ENCODE data around the gene CCNL2.
A peak's percentile ranks its signal among the peaks of the same experiment; 100 is the strongest.
"Not testable (repeated sequence)": the region's sequence is repeated elsewhere in the genome, so short reads cannot be mapped to it uniquely, and the experiment has no call there.

Gene CCNL2

DNA sequence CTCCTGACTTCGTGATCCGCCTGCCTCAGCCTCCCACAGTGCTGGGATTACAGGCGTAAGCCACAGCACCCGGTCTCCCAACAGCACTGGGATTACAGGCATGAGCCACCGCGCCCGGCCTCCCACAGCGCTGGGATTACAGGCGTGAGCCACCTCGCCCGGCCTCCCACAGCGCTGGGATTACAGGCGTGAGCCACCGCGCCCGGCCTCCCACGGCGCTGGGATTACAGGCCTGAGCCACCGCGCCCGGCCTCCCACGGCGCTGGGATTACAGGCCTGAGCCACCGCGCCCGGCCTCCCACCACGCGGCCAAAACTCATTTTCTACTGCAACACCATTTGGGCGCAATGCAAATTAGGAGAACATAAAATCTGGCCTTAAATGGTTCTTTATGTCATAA, 13.8 kb downstream of the CCNL2 start:
- H3K4me3 Mint-ChIP-seq; H3K27me3 Mint-ChIP-seq; H3K27ac Mint-ChIP-seq; H3K9me3 Mint-ChIP-seq (ENCODE audit: low read depth); H3K36me3 Mint-ChIP-seq; H3K4me1 Mint-ChIP-seq (ENCODE audit: low read depth): not testable (repeated sequence)

GRCh38 chr1:1381294-1381693, 17.8 kb downstream of the CCNL2 start:
- no peak overlapping the region for H3K27ac Mint-ChIP-seq
- peaks cover 2% of the 10 kb centered on the region for H3K4me1 Mint-ChIP-seq (ENCODE audit: low read depth)
- H3K27me3 Mint-ChIP-seq, result no peaks in the 10 kb centered on the region
- H3K36me3 Mint-ChIP-seq, result no peaks in the 10 kb centered on the region
- no peak overlapping the region for H3K4me3 Mint-ChIP-seq
- no peaks in the 10 kb centered on the region for H3K9me3 Mint-ChIP-seq (ENCODE audit: low read depth)

DNA sequence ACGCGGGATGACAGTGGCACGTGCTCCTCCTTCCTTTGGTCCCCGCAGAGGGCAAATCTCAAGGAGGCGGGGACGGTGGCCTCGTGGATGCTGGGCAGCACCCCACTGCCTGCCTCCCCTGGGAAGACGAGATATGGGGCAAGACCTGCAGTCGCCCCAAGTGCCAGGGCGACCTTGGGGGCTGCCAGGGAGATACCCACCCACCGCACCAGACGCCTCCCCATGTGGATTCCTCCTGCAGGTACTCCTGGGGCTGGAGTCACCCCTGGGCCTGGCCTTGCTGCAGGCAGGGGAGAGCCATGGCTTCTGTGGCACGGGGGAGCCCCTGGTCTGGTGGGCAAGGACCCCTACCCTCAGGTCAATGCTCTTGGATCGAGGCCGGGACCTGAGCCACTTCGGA, 18.3 kb downstream of the CCNL2 start:
- Mint-ChIP-seq H3K27ac (no peak overlapping the region), H3K4me3 (no peak overlapping the region), H3K36me3 (no peaks in the 10 kb centered on the region), H3K4me1 (ENCODE audit: low read depth) (peaks cover 2% of the 10 kb centered on the region), H3K9me3 (ENCODE audit: low read depth) (no peaks in the 10 kb centered on the region), H3K27me3 (no peaks in the 10 kb centered on the region)

DNA sequence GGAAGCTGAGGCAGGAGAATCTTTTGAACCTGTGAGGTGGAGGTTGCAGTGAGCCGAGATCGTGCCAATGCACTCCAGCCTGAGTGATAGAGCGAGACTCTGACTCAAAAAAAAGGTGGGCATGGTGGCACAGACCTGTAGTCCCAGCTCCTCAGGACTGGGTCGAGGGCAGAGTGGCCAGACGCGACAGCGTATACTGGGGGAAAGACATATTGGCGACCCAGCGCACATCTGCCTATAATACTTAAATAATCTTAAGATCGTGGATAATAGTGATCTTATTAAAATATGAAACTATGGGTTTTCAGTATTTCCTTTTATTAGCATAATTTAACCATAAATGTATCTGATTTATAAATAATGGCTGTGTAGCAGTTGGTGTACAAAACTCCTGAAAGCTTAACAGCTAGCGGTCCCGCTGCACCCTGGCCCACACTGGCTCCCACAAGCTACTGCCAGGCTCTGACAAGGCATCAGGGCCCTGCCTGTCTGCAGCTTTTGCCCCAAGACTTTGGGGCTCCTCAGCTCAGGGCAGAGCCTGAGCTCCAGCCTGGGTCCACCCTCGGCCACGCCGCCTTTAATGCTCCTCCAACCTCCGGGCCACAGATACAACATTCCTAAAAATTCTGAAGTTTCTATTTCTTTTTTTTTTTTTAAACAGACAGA, 21.5 kb downstream of the CCNL2 start:
- Mint-ChIP-seq H3K4me3 (no peak overlapping the region), H3K4me1 (ENCODE audit: low read depth) (peaks cover 7% of the 10 kb centered on the region), H3K36me3 (no peaks in the 10 kb centered on the region), H3K9me3 (ENCODE audit: low read depth) (no peaks in the 10 kb centered on the region), H3K27me3 (no peaks in the 10 kb centered on the region), H3K27ac (no peak overlapping the region)

- Mint-ChIP-seq H3K27ac (peak overlapping the region; percentile 28), H3K4me3 (peak overlapping the region; percentile 91)
Measured at GRCh38 chr1:1376551-1377226, 22.4 kb downstream of the CCNL2 start.

DNA sequence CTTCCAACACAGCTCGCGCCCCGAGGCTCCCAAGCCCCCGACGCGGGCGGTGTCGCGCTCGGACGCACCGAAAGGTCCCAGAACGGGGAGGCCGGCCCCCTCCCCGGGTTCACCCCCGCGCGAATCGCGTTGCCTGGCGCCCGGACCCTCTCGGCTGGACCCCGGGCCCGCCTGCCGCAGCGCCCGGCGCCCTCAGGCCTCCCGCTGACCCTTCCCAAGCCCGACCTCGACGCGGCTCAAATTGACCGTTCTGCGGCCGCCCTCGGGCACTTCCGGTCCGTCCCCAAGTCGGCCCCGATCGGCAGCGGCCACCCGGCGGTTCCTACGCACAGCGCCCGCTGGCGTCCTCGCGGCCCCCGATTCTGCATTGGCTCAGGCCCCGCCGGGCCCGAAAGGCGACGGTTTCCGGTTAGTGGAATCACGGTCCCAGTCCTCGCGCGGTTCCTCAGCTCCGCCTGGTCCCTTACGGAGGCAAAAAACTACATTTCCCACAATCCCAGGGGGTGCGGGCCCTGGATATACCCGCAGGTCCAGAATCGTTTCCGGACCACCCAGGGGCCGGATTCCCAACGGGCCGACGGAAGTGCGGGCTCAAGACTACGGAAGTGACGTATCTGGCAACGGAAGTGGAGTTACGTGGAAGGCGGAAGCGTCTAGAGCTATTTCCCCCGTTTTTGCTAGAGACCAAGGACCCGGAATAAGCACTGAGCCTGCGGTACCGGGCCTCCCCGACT, 24.0 kb downstream of the CCNL2 start, which contains the start of gene AURKAIP1:
AURKAIP1 (minus strand) TSS at position 279 of the 734 bp plus-strand sequence. CDS start 451 bp downstream, outside the sequence.
- peak within 1 kb of the TSS; percentile 93 for H3K27ac Mint-ChIP-seq
- no peaks in the 10 kb centered on the region for H3K9me3 Mint-ChIP-seq (ENCODE audit: low read depth)
- peak within 1 kb of the TSS; percentile 91 for H3K4me3 Mint-ChIP-seq
- H3K27me3 Mint-ChIP-seq, result no peaks in the 10 kb centered on the region
- H3K4me1 Mint-ChIP-seq (ENCODE audit: low read depth), result peaks cover 14% of the 10 kb centered on the region
- H3K36me3 Mint-ChIP-seq, result no peaks in the 10 kb centered on the region

More at GRCh38 chr1:1376551-1377226, 22.4 kb downstream of the CCNL2 start:
- no peaks in the 10 kb centered on the region for H3K27me3 Mint-ChIP-seq
- no peaks in the 10 kb centered on the region for H3K36me3 Mint-ChIP-seq
- H3K4me1 Mint-ChIP-seq (ENCODE audit: low read depth), result peaks cover 8% of the 10 kb centered on the region
- no peaks in the 10 kb centered on the region for H3K9me3 Mint-ChIP-seq (ENCODE audit: low read depth)

DNA sequence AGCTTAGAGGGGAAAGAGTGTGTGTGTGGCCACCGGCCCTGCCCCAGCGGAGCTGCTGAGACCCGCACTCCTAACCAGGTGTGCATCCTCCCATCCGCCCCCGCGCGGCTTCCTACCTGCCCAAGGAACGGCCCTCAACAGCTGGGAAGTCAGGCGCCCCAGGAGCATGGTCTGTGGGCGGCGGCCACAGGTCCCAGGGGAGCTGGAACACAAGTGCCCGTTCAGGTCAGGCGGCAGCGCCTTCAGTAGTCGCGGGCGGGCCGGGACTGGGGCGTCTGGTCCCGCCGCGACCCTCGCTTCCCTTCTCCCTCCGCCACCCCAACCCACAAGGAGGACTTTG, 24.6 kb downstream of the CCNL2 start:
- Mint-ChIP-seq H3K27me3 (no peaks in the 10 kb centered on the region), H3K36me3 (no peaks in the 10 kb centered on the region), H3K9me3 (ENCODE audit: low read depth) (no peaks in the 10 kb centered on the region), H3K4me1 (ENCODE audit: low read depth) (peaks cover 15% of the 10 kb centered on the region), H3K4me3 (peak overlapping the region; percentile 91), H3K27ac (peak overlapping the region; percentile 28)

DNA sequence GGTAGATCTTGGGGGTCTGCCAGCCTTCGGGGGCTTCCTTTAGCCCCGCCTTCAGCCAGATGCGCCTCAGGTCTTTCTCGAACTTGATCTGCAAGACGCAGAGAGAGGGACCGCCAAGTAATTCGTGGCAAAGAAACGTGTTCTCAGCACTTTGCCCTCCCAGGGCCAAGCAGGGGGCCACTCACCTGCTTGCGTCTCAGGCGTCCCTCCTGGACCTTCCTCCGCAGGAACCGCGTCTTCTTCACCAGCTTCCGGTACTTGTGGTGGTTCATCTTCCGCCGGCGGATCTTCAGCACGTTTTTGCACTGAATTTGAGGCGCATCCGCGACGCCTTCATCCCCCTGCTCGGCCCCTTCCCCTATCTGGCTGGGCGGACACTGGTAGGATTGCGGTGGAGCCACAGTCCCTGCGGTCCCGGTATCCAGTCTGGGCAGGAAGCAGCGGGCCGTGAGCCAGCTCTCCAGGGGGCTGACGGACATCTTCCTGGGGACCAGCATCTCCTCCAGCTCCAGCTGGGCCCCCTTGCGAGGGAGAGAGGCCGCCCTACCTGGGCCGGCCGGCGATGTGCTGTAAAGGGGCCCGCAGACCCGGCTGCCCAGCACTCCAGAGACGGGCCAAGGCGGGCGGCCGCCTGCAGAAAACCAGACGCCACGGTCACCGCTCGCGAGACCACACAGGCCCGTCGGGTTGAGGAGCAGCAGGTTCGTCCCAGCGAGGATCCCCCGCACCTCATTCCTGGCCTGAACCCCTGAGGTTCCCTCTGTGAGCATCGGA, 25.1 kb downstream of the CCNL2 start:
- Mint-ChIP-seq H3K4me1 (ENCODE audit: low read depth) (peaks cover 15% of the 10 kb centered on the region), H3K9me3 (ENCODE audit: low read depth) (no peaks in the 10 kb centered on the region), H3K4me3 (peak overlapping the region; percentile 91), H3K27me3 (no peaks in the 10 kb centered on the region), H3K27ac (peak overlapping the region; percentile 46), H3K36me3 (no peaks in the 10 kb centered on the region)

DNA sequence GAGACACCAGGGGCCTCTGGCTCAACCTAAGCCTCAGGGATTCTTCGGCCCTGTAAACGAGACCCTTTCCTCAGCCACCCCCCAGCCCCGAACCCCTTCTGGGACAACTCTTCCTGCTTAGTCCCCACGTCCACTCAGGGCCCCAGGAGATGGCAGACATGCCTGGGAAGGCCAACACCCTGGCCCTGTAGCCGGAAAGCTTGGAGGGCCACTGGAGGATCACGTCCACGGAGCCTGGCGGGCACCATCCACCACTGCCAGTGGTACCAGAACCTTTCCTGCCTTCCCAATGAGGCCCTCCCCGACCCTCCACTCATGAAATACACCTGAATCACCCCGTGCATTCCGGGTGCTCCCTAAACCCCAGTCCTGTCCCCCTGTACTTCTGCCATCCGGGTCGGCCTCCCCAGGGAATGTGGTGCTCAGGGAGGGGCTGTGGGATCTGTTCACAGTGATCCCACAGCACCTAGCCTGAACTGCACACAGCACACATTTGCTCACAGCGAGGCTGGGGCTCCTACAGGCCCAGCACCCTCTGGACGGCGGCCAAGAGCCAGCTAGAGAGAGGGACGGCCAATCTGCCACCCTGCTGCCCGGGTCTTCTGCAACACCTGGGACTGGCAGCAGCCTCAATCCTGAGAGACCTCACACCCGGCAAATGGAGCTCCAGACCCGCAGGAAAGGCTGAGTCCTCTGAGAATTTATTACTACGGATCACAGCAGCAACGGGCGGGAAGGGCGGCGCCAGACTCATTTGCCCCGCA, 25.9 kb downstream of the CCNL2 start:
- H3K9me3 Mint-ChIP-seq (ENCODE audit: low read depth), result no peaks in the 10 kb centered on the region
- H3K27me3 Mint-ChIP-seq, result no peaks in the 10 kb centered on the region
- H3K27ac Mint-ChIP-seq, result no peak overlapping the region
- H3K36me3 Mint-ChIP-seq, result no peaks in the 10 kb centered on the region
- H3K4me3 Mint-ChIP-seq, result peak overlapping the region; percentile 91
- peaks cover 15% of the 10 kb centered on the region for H3K4me1 Mint-ChIP-seq (ENCODE audit: low read depth)

DNA sequence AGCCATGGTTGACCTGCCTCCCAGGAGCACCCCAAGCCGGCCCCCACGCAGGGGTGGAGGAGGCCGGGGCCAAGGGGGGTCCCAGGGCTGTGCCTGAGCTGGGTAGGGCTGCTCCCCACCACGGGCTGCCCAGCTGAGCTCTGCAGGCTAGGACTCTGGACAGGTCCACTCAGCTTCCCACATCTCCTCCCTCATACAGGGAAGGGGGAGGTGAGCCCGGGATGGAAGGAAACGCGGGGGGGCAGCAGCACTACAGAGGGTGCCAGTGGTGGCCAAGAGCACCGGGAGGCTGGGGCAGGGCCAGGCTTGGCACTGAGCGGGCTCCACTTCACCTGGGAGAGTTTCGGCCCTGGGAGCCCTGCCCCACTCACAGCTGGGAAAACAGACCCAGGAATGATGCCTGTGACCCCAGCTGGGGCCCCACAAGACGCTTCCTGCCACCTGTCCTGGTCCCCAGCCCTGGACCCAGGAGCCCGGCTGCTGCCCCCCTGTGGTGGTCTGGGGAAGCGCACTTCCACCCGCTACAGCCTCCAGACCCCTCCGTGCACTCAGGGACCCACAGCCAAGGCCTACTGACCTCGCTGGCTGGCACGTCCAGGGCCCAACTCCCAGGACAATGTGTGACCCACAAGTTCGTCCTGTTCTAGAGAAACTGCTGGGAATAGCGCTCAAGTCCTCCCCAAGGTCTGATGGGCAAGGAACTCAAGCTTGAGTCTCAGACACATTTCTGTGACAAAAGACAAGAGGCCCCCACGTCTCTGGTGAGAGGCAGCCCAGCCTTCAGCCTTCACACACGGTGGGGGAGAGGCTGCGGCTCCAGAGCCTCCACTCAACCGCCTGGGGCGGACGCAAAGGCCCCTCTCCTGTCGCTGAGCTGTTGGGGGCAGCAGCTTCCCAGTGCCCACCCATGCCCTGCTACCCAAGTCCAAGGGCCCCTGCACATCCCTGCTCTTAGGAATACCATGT, 27.1 kb downstream of the CCNL2 start:
- Mint-ChIP-seq H3K36me3 (no peaks in the 10 kb centered on the region), H3K4me1 (ENCODE audit: low read depth) (peaks cover 15% of the 10 kb centered on the region), H3K27ac (no peak overlapping the region), H3K9me3 (ENCODE audit: low read depth) (no peaks in the 10 kb centered on the region), H3K27me3 (no peaks in the 10 kb centered on the region), H3K4me3 (peak overlapping the region; percentile 54)

DNA sequence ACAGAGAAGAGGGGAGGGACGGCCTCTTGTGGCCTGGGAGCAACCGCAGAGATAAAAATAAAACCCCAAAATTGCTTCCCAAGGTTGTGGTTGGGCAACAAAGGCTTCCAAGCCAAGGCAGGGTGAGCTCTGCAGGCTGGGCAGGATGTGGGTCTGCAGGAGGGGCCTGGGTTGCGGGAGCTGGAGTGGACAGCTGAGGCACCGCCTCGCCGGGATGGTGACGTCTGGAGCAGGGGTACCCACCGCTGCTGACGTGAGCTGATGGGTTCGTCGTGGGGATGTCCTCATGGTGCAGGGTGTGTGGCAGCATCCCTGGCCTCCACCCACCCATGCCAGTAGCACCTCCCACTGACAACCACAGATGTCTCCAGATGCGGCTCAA, 27.8 kb downstream of the CCNL2 start:
- Mint-ChIP-seq H3K27me3 (no peaks in the 10 kb centered on the region), H3K4me1 (ENCODE audit: low read depth) (peaks cover 15% of the 10 kb centered on the region), H3K9me3 (ENCODE audit: low read depth) (no peaks in the 10 kb centered on the region), H3K4me3 (no peak overlapping the region), H3K27ac (no peak overlapping the region), H3K36me3 (no peaks in the 10 kb centered on the region)

DNA sequence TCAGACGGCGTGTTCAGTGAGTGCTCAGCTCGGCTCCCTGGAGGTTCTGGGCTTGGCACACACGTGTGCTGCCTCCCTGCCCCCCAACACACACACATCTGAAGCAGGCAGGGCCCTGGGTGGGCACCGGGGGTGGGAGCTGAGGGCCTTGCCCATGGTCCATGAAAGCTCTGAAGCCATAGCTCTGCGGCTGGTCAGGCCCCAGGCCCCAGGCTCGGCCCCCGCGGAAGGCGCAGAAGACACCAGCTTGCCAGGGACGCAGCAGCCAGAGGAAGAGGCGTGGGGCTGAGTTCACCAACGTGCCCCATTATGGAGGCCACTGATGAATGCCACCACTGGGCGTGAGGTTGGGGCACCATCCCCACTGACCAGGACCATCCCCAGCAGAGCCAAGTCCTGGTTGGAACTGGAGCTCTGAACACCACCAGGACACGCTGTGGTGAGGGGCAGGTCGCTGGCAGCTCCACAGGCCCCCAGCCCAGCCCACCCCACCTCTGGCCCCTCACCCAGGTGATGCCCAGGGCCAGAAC, 28.3 kb downstream of the CCNL2 start:
- no peak overlapping the region for H3K4me3 Mint-ChIP-seq

DNA sequence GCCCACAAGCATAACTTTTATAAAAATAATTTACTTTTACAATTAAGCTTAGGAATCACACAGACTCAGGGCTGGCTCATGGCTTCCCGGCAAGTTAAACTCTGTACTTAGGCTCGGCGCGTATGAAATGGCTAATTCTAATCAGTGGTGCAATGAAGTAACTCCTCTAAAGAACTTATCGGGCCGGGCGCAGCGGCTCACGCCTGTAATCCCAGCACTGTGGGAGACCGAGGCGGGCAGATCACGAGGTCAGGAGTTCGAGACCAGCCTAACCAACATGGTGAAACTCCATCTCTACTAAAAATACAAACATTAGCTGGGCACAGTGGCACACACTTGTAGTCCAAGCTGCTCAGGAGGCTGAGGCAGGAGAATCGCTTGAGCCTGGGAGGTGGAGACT, 29.0 kb downstream of the CCNL2 start:
- H3K36me3 Mint-ChIP-seq; H3K27ac Mint-ChIP-seq; H3K4me3 Mint-ChIP-seq; H3K9me3 Mint-ChIP-seq (ENCODE audit: low read depth); H3K27me3 Mint-ChIP-seq: not testable (repeated sequence)
- H3K4me1 Mint-ChIP-seq (ENCODE audit: low read depth), result peaks cover 13% of the 10 kb centered on the region

More for the DNA sequence above, 28.3 kb downstream of the CCNL2 start:
- no peaks in the 10 kb centered on the region for H3K27me3 Mint-ChIP-seq
- no peaks in the 10 kb centered on the region for H3K36me3 Mint-ChIP-seq
- peaks cover 15% of the 10 kb centered on the region for H3K4me1 Mint-ChIP-seq (ENCODE audit: low read depth)
- H3K9me3 Mint-ChIP-seq (ENCODE audit: low read depth), result no peaks in the 10 kb centered on the region
- no peak overlapping the region for H3K27ac Mint-ChIP-seq

All from activated naive CD8-positive, alpha-beta T cell (primary cell).